AG08395 (cell line): ENCODE results near the gene KHNYN.
A peak's percentile ranks its signal among the peaks of the same experiment; 100 is the strongest.
"Not testable (repeated sequence)": the region's sequence is repeated elsewhere in the genome, so short reads cannot be mapped to it uniquely, and the experiment has no call there.

Experiments
- DNase-seq: peaks from one replicate; pipeline ENCODE4 v3.0.0; 2012; ENCODE audit warnings: mixed read lengths, low spot score

Gene KHNYN

DNA sequence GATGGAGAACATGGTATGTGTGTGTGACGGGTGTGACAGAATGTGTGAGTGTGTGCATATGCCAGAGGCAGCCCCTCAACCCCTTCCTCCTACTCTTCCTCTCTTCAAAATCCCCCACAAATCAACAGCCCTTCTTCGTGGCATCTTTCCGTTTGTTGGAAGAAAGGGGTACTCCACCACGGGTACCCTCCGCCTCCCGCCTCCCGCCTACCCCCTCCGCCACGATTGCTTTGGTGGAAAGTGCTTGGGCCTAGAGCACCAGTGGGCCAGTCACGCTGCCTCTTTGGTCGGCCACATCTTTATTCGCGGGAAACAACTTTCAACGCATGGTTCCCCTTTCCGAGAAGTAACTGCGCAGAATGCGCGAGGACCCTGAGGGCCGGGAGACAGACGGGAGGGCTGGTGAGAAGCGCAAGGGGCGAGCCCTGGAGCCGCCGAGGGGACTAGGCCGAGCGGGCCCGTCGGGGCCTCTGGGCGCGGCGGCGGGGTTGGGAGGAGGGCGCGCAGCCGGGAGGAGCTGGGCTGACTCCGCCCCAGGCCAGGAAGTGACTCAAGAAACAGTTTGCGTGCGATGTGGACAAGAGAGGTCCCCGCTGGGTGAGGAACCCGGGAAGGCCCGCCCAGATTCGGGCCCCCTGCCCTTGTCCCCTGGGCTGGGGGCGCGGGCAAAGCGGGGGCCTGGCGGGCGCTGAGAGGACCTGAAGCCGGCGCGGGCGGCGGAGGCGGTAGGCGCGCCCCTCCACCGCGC is at the start of gene KHNYN, which contains the start of gene CBLN3:
KHNYN (plus strand) TSS at position 560 of the 748 bp plus-strand sequence. CDS start 777 bp downstream, outside the sequence.
CBLN3 (minus strand) TSS at position 274 of the 748 bp plus-strand sequence. CDS start 614 bp downstream, outside the sequence.
- DNase-seq, result peak; percentile 95

DNA sequence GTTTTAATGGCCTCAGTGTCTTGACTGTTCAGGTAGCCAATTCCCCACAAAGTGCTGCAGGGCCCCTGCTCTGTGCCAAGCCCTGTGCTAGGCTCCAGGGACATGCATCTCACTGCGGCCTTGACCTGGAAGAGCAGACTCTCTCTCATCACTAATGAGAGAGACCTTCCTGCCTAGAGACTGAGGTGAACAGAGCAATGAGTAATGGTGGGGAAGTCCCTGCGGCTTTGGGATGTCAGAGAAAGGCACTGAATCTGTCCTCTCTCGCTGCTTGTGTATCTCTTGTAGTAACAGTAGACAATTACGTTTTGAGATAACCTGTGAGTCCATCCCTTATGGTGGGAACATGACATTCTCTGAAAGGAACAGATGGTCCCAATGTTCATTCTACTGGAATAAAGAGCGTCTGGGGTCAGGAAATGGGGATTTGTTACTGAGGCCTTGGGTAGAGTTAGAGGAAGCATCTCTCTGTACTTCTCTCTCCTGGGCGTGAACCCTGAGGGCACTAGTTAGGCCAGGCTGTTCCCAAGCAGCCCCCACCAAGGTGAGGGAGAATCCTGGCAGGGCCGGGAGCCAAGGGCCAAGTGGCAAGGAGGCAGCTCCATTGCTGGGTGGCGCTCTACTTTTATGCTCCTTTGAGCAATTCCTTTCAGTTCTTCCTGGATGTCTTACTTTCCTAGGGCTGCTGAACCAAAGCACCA is 48.2 kb upstream of the KHNYN start:
- DNase-seq, result no peak

DNA sequence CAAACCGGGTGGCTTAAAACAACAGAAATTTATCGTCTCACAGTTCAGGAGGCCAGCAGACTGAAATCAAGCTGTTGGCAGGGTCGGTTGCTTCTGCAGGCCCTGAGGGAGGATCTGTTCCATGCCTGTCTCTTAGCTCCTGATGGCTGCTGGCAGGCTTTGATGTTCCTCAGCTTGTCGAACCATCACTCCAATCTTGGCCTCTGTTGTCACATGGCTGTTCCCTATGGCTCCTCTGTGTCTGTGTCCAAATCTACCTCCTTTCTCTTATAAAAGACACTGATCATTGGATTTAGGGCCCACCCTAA is 47.7 kb upstream of the KHNYN start:
- DNase-seq, result no peak

DNA sequence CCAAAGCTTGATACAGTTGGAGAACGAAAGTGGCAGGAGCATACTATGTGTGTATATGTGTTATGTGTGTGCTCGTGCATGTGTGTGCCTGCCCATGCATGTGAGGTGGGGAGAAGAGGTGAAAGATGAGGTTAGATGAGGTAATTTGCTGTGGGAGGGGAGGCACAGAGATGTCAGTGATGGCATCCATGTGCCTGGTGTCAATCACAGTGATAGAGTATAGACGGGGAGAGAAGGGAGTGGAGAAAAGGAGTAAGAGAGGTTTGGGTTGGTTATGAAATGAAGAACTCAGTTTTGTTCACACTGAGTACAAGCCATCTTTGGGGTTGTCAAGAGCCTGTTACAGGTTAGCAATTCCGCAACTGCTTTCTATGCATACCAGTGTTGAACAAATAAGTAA is 45.6 kb upstream of the KHNYN start:
- DNase-seq, result no peak

DNA sequence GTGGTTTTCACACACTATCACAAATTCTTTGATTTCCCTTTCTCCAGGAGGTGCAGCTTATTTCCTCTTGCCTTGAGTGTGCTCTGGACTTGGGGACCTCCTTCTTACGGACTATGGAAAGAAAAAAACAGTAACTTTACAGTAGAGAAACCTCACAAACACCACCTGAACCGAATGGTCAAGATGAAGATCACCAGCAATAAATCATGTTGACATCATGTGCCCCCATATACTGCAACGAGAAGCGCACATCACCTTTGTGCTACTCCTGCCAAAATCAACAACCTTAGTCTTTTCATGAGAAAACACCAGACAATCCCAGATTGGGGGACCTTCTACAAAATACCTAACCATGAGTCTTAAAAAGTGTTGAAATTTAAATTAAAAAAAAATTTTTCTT is 44.2 kb upstream of the KHNYN start:
- no peak for DNase-seq

DNA sequence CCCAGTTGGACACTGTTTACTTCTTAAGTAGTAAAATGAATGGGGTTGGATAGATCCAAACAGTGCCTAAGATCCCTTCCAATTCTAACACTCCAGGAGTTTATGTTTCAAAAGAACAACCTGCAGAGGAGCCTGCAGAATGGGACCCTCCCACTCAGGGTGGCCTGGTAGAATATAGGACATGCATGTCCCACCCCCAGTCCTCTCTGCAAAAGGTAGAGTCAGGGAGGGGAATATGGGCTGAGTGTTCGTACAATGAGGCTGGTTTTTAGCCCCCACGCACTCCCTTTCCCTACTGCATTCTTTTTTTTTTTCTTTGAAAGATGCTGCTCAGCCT is 42.8 kb upstream of the KHNYN start:
- DNase-seq, result no peak

DNA sequence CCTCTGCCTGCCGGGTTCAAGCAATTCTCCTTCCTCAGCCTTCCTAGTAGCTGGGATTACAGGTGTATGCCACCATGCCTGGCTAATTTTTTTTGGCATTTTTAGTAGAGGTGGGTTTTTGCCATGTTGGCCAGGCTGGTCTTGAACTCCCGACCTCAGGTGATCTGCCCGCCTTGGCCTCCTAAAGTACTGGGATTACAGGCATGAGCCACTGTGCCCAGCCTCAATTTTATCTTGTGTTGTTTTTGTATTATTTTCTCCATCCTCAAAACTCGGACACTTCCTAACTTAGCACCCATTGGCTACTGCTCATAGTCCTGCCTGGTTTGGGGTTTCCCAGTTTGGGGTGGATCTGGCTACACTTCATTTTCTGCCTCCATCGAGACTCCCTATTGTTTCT is 42.2 kb upstream of the KHNYN start:
- not testable (repeated sequence) for DNase-seq

DNA sequence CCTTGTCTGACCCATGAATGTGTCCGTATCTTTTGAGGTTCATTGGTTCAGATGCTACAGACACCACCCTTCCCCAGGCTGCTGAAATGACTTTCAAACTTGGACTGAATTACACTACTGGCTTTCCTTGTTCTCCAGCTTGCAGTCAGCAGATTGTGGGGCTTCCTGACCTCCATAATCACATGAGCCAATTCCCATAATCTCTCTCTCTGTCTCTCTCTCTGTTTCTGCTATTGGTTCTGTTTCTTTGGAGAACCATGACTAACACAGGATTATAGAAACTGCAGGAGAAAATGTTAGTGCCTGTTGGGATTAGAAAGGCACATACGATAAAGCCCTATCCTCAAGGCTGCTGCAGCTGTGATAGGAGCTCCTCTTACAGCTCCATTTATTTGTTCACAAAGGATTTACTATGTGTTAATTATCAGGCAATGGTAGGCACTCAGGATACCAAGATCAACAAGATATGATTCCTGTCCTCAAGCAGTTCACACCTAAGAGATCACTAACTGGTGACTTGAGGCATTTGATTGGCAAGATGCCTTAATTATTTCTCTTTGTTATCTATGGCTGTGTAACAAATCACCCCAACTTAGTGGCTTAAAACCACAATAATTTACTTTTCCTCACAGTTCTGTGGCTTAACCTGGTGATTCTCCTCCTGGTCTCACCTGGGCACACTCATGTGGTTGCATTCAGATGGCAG is 41.1 kb upstream of the KHNYN start:
- no peak for DNase-seq

DNA sequence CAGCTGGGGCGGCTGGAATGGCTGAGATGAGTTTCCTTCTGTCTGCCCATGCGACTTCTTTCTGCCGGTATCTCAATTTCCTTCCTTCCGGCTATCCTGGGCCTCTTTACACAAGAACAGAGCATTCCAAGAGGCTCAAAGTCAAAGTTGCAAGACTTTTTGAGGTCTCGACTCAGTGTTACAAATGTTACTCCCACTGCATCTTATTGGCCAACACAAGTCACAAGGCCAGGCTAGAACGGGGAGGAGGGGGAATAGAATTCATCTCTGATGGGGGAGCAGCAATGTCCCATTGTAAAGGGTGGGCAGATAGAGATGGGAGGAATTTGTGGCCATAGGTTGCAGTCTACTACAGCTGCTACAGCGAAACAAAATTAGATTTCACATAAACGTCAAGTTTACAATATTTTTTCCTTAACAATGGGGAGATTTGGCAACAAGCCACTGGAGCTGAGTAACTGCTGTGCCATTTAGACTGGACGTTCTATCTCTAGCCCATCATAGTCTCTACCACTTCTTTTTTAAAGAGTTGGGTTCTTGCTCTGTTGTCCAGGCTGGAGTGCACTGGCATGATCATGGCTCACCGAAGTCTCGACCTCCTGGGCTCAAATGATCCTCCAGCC is 40.4 kb upstream of the KHNYN start:
- DNase-seq, result no peak

DNA sequence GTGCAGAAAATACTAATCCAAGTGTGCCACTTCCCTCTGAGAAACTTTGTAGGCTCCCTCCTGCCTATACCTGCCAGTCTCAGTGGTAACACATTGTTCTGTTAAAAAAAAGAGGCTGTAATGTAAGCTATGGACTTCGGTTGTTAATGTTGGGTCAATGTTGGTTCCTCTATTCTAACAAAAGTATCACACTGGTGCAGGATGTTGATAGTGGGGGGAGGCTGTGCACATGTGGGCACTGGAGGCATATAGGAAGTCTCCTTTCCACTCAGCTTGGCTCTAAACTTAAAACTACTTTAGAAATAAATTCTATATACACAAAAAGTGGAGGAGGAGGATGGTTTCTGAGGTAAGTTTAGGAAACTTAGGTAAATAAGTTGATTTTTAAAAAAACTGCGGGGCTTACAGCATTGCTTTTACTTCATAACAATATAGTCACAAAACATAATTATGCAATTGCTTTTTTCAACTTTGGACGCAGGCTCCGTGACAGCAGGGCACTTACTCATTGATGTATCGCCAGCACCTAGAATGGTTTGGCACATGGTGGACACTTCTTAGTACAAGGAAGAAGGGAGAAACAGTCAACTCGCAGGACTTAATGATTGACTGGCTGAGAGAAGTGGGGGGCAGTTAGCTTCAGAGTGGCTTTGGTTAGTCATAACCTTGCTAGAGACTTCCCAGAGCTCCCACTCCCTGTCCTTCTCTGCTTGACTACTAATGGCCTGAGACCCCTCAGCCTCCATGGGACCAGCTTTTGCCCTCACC is 38.9 kb upstream of the KHNYN start:
- no peak for DNase-seq

DNA sequence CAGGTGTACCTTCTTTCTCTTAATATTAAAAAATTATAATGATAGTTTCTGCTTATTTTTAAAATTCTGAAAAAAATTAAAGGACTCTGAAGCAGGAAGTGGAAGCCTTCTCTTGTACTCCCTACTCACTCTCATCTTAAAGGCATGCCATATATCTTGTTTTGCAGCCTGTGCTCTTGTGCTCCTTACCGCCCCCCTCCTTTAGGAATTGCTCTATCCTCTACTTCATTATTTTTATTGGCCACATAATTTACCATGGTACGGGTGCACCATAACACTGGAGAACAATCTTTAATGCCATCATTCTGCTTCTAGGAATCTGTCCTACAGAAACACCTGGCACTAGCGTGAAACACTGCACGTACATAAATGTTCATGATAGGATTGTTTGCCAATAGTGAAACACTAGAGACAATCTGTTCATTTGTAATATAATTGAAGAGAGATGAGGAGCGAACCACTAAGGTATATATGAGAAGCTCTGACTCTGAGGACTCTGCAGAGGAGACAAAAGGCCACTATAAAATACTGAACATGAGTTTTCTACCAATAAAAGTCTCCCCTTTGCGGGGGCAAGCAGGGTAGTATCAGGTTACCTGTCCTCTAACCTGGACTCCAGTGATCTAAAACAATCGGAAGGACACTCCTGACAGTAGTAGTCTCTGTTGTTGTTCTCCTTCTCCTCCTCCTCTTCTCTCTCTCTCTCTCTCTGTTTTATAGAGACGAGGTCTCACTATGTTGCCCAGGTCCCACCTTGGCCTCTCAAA is 37.2 kb upstream of the KHNYN start:
- DNase-seq, result peak; percentile 45

DNA sequence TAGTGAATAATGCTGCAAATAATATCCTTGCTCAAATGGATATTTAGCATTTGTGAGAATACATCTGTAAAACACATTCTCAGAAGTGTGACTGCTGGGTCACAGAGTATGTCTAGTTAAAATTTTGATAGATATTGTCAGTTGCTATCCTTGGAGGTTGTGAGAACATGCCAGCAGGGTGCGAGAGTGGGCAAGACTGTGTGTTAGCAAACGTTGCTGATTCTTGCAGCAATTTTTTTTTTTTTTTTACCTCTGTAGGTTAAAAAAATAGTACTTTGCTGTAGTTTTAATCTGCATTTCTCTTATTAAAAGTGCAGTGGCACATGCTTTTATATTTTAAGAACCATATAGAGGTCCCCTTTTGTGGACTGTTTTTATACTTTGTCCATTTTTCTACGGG is 35.5 kb upstream of the KHNYN start:
- no peak for DNase-seq

DNA sequence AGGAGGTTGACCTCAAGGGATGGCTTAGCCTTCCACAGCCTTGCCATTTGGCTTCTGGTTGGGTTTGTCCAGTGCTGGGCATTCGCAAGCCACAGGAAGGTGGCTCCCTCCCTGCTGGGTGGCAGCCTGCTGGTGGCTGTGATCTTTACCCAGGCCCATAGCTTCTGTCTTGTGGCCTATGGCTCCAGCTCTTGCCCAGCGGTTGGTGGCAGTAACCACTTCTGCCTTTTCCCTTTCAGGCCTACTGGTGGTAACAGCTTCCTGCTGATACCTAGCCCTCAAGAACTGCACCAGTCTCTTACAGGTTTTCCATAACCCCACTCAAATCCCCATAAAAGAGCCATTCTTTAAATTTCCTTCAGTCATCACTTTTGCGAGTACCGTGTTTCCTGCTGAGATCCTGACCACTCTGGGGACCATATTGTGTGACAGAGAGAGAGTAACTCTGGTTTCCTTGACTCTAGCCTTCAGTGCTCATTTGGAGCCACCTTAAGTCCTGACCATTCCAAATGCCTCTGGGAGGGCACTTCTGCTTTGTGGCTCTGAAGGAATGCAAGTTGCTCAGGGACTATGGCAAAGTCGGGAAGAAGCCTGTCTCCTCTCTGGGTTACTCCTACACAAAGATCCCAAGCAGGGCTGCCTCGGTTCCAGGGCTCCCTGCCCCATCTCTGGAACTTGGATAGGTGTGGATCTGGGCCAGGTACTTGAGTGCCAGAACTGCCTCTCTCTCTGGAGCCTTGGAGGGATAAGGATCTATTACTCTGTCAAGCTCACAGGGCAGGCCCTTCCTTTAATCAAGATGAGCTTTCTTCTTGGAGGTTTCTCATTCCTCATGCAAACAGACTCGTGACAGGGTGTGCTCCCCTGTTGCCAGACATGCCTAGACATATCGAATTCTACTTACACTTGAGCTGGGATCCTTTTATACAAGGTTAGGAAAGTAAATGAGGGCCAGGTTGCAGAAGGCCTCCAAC is 33.9 kb upstream of the KHNYN start:
- DNase-seq, result no peak

DNA sequence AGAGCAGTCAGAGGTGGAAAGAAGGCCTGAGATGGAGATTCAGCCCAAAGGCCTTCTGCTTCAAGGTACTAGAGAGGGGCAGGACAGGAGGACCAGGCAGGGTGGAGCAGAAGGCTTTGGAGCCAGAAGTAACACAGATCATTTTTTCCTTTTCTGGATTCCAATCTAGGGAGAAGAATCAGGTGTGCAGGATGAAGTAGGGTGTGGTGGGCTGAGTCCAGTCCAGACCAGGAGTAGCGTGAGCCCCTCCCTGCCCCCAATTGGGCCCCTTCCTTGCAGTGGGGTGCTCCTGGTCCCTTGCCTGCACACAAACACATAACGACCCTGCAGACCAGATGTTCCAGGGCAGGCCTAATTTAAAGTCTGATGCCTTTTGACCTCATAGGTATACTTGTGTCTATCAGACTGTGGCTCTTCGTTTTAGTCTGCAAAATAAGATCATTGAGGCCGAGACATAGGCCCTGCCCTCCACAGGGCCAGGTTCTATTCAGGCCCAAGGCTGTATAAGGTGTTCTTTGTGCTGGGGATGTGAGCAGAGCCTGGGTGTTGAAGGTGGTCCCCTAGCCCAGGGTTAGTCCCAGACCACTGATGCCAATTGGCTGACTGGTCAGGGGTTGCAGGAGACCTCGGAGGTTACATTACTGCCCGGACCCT is 32.0 kb upstream of the KHNYN start:
- DNase-seq, result no peak

DNA sequence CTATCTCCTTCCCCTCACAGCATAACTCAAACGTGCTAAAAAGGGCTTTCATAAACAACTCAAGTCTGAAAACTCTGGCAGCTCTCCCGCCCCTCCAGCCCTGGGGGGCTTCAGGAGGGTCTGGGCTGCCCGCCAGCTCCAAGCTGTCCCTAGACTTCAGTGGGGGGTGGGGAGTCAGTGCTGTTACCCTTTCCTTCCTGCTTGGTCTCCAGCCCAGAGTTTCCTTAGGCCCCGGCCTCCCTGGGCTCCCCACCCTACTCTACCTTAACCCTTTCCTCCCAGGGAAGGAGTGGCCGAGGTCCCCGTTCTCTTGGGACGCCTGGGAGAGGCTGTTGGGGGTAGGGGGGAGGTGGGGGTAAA is 31.5 kb upstream of the KHNYN start:
- DNase-seq, result no peak

DNA sequence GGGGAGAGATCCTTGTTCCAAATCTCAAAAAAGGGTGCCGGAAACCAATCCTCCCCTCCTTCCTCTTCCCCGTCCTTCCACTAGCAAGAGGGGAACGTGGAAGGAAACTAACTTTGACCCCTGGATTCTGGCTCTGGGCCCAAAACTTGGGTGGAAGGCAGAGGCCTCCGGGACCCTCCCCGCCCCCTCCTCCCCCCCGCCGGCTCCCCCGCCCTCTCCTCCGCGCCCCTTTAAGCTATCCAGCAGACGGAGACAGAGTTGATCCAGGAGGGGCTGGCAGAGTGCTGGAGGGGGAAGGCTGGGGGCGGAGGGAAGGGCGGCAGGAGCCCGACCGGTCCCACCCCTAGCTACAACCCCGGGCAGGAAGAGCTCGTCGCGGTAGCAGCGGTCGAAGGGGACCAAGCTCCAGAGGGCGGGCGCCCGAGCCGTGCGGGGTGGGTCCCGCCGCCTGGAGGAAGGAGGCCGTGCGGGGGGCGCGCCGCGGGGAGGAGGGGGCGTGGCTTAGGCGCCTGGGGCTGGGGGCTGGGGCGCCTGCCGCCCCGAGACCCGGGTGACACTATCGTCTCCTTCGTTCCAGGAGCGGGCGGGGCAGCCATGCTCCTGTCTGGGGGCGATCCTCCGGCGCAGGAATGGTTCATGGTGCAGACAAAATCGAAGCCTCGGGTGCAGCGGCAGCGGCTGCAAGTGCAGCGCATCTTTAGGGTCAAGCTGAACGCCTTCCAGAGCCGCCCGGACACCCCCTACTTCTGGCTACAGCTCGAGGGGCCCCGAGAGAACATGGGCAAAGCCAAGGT is 30.9 kb upstream of the KHNYN start, which contains the start of gene NYNRIN:
NYNRIN (plus strand) TSS at position 351 of the 794 bp plus-strand sequence; CDS start at position 595, 244 bp downstream.
- DNase-seq, result peak; percentile 54

DNA sequence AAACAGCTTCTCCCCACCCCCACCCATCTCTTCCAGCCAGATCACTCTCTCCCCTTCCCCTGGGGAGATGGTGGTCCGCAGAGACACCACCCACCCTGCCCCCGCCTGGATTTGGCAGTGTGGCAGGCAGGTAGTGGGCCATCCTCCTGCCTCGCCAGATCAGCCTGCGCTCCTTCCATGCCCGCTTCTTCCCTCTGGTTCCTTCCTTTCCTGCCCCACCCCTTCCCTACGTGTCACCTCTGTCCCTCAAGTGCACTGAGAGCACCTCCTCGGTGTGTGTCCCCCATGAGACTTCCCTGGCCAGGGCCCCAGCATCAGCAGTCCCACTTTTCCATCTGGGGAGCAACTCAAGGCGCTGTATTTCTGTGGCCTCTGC is 30.3 kb upstream of the KHNYN start:
- no peak for DNase-seq

DNA sequence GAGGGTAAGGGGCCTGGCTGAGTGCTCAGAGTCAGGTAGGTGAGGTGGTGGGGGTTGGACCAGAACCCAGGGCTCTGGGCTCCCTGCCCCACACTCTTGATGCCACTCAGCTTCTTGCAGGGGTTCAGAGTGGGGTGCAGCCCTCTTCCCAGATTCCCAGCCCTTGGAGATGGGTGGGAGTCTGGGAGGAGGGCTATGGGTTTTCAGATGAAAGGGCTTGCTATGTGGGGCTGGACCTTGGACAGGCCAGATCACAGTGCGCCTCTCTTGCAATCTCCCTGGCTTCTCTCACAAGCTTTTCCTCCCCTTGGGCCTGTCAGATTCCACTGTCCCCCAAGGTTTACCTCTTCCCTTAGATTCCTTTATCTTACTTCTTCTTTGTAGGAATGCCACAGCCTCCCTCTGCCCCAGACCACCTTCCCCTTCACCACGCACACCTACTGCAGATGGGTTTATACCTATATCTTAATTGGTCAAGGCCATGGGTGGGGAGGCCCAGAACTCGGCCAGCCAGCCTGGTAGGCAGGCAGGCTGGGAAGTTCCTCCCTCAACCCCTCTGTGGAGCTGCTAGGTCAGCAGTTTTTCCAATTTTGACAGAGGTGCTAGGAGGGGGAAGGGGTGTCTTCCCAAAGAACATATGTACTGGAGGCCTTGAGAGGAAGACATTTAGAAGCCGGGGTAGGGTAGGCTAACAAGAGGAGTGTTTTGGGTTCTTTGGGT is 29.6 kb upstream of the KHNYN start:
- no peak for DNase-seq
